ENCODE data around the gene ARL1. TPM values are rescaled to one million over a fixed set of nuclear protein-coding genes. Genes with fewer than 3 reads are reported as not detected.

ARL1 gene
- total RNA-seq (100 to 1,000 TPM in 5 of 9 donors, 10 to 100 TPM in 4; 63.7 to 189 (median 132) TPM), polyA plus RNA-seq (100 to 1,000 TPM in 1 of 3 donors, 10 to 100 TPM in 2; 24.9 to 298 (median 28.8) TPM)
- long read RNA-seq, donor 1, transcript ARL1-201 (6 exons, 3,241 nt), result major isoform, 77 of 92 reads
- long read RNA-seq, donor 1, partial matches to known transcripts, result 9 of 92 reads
- long read RNA-seq, donor 1, other reads (novel, unspliced or antisense), result 0 of 92 reads
- long read RNA-seq, donor 2, transcript ARL1-201 (6 exons, 3,241 nt), result major isoform, 39 of 46 reads
- long read RNA-seq, donor 2, partial matches to known transcripts, result 0 of 46 reads
- long read RNA-seq, donor 2, other reads (novel, unspliced or antisense), result 0 of 46 reads
- long read RNA-seq, donor 3, transcript ARL1-201 (6 exons, 3,241 nt), result major isoform, 55 of 57 reads
- long read RNA-seq, donor 3, partial matches to known transcripts, result 0 of 57 reads
- long read RNA-seq, donor 3, other reads (novel, unspliced or antisense), result 0 of 57 reads
- long read RNA-seq, donor 4, transcript ARL1-201 (6 exons, 3,241 nt), result major isoform, 78 of 92 reads
- long read RNA-seq, donor 4, partial matches to known transcripts, result 0 of 92 reads
- long read RNA-seq, donor 4, other reads (novel, unspliced or antisense), result 11 of 92 reads
- long read RNA-seq, donor 5, transcript ARL1-201 (6 exons, 3,241 nt), result major isoform, 159 of 171 reads
- long read RNA-seq, donor 5, partial matches to known transcripts, result 1 of 171 reads
- long read RNA-seq, donor 5, other reads (novel, unspliced or antisense), result 10 of 171 reads
- long read RNA-seq, donor 6, transcript ARL1-201 (6 exons, 3,241 nt), result major isoform, 55 of 65 reads
- long read RNA-seq, donor 6, partial matches to known transcripts, result 1 of 65 reads
- long read RNA-seq, donor 6, other reads (novel, unspliced or antisense), result 4 of 65 reads
- long read RNA-seq, donor 7, transcript ARL1-201 (6 exons, 3,241 nt), result major isoform, 43 of 51 reads
- long read RNA-seq, donor 7, partial matches to known transcripts, result 0 of 51 reads
- long read RNA-seq, donor 7, other reads (novel, unspliced or antisense), result 5 of 51 reads
- long read RNA-seq, donor 8, transcript ARL1-201 (6 exons, 3,241 nt), result major isoform, 77 of 96 reads
- long read RNA-seq, donor 8, partial matches to known transcripts, result 0 of 96 reads
- long read RNA-seq, donor 8, other reads (novel, unspliced or antisense), result 16 of 96 reads
- long read RNA-seq, donor 9, transcript ARL1-201 (6 exons, 3,241 nt), result major isoform, 52 of 52 reads
- long read RNA-seq, donor 9, partial matches to known transcripts, result 0 of 52 reads
- long read RNA-seq, donor 9, other reads (novel, unspliced or antisense), result 0 of 52 reads
- long read RNA-seq, donor 10, transcript ARL1-201 (6 exons, 3,241 nt), result major isoform, 23 of 25 reads
- long read RNA-seq, donor 10, partial matches to known transcripts, result 0 of 25 reads
- long read RNA-seq, donor 10, other reads (novel, unspliced or antisense), result 0 of 25 reads

- no peaks in the 10 kb centered on the region for H3K9me3 ChIP-seq (replicated peaks in 1 of 3)
- intact Hi-C loops (cut with DNase I), result no loop called here
- WGBS, 4 donors, result 0% methylated on average over 48 to 71 of the region's 71 CpGs
- DNase-seq, result peak; percentile 85 to 93 (median 89)
- no peaks in the 10 kb centered on the region for H3K27me3 ChIP-seq
- no peaks in the 10 kb centered on the region for H3K36me3 ChIP-seq (replicated peaks in 1 of 2)
- TF ChIP-seq CTCF (IDR thresholded peaks at IDR 0.05), result no peak
- peak; percentile 50 to 58 for TF ChIP-seq POLR2A (IDR thresholded peaks at IDR 0.05)
- peak within 1 kb of the TSS; percentile 68 to 96 (median 76) for H3K4me3 ChIP-seq
- peak within 1 kb of the TSS; percentile 82 to 98 (median 94) for H3K27ac ChIP-seq
- peaks cover 13 to 28% of the 10 kb centered on the region in 2 donors for H3K4me1 ChIP-seq (replicated peaks in 1 of 2)
Observed at GRCh38 chr12:101407436-101408345, at the start of gene ARL1. TSS of gene ARL1 (minus strand) at chr12:101407772. CDS start at chr12:101407645, 127 bp downstream.

GRCh38 chr12:101455685-101456084, 48.1 kb upstream of the ARL1 start:
- 56 to 69% (median 65%) methylated on average over 4 of the region's 4 CpGs for WGBS, 4 donors
- H3K9me3 ChIP-seq (replicated peaks in 1 of 3), result no peaks in the 10 kb centered on the region
- intact Hi-C loops (cut with DNase I), result no loop called here
- no peaks in the 10 kb centered on the region for H3K36me3 ChIP-seq (replicated peaks in 1 of 2)
- H3K4me3 ChIP-seq, result no peak overlapping the region
- H3K27ac ChIP-seq, result no peak overlapping the region
- TF ChIP-seq POLR2A (IDR thresholded peaks at IDR 0.05) (no peak), CTCF (IDR thresholded peaks at IDR 0.05) (no peak)
- H3K4me1 ChIP-seq (replicated peaks in 1 of 2), result no peaks in the 10 kb centered on the region
- no peak for DNase-seq
- H3K27me3 ChIP-seq, result no peaks in the 10 kb centered on the region

DNA sequence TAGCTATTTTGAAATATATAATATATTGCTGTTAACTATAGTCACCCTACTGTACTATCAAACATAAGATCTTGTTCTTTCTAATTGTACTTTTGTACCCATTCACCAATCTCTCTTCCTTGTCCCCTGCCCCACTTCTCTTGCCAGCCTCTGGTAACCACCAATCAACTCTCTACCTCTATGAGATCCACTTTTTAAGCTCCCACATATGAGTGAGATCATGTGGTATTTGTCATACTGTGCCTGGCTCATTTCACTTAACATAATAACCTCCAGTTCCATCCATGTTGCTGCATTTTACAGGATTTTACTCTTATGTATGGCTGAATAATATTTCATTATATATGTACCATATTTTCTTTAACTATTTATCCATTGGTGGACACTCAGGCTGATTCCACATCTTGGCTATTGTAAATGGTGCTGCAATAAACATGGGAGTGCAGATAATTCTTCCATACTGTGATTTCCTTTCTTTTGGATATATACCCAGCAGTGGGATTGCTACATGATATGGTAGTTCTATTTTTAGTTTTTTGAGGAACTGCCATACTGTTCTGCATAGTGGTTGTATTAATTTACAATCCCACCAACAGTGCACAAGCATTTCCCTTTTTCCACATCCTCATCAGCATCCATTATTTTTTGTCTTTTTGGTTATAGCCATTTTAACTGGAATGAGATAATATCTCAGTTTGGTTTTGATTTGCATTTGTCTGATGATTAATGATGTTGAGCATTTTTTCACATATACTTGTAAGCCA, 34.1 kb upstream of the ARL1 start:
- Histone ChIP-seq H3K36me3 (replicated peaks in 1 of 2) (no peaks in the 10 kb centered on the region), H3K9me3 (replicated peaks in 1 of 3) (no peaks in the 10 kb centered on the region), H3K27ac (no peak overlapping the region), H3K4me3 (no peak overlapping the region), H3K27me3 (no peaks in the 10 kb centered on the region), H3K4me1 (replicated peaks in 1 of 2) (no peaks in the 10 kb centered on the region)
- TF ChIP-seq CTCF (IDR thresholded peaks at IDR 0.05), result no peak
- TF ChIP-seq POLR2A (IDR thresholded peaks at IDR 0.05), result no peak
- intact Hi-C loops (cut with DNase I), result no loop called here
- no peak for DNase-seq
